ENCODE data around the gene ADNP2.

The ADNP2 gene

GRCh38 chr18:80157708-80158343 is 48.8 kb downstream of the ADNP2 start:
- TF ChIP-seq HOXC10 (CRISPR knock-in tag; IDR thresholded peaks at IDR 0.05), result no peak
- peak; percentile 52 for TF ChIP-seq ZNF654 (tag by site-specific recombination; IDR thresholded peaks at IDR 0.05; ENCODE audit: low read depth)
- TF ChIP-seq CTCF (tag by site-specific recombination; IDR thresholded peaks at IDR 0.05), result peak; percentile 51; the same call in 1 of the 2 replicates
- CTCF ChIA-PET, result interaction anchor here (0.5 to 4.3 kb wide), 26 partner anchors 8 to 172 kb away, joined by 3 to 38 read pairs (median 4); partner anchors contain the start of gene ADNP2
- POLR2A ChIA-PET, result no interaction called here
- H3K9me3 ChIP-seq (ENCODE audit: control insufficient read depth, insufficient read depth, low read depth, low read length), result no peaks in the 10 kb centered on the region
- H3K27ac ChIP-seq (ENCODE audit: extremely low read depth, low read depth, low read length), result no peak overlapping the region
- no peak overlapping the region for H3K4me3 ChIP-seq (ENCODE audit: low read depth, low read length)
- peaks cover 3 to 26% of the 10 kb centered on the region in 2 experiments; a peak in 2 of 3 replicates for H3K36me3 ChIP-seq (ENCODE audit: control insufficient read depth in 2 of 2, insufficient read depth in 1 of 2, low read length in 2 of 2)
- H3K4me1 ChIP-seq (ENCODE audit: control insufficient read depth, insufficient read depth, low read length), result no peaks in the 10 kb centered on the region

GRCh38 chr18:80158365-80158764 is 49.3 kb downstream of the ADNP2 start:
- Histone ChIP-seq H3K9me3 (ENCODE audit: control insufficient read depth, insufficient read depth, low read depth, low read length) (no peaks in the 10 kb centered on the region), H3K4me1 (ENCODE audit: control insufficient read depth, insufficient read depth, low read length) (no peaks in the 10 kb centered on the region), H3K4me3 (ENCODE audit: low read depth, low read length) (no peak overlapping the region), H3K27ac (ENCODE audit: extremely low read depth, low read depth, low read length) (no peak overlapping the region), H3K36me3 (ENCODE audit: control insufficient read depth in 2 of 2, insufficient read depth in 1 of 2, low read length in 2 of 2) (peaks cover 3 to 26% of the 10 kb centered on the region in 2 experiments; a peak in 2 of 3 replicates)
- TF ChIP-seq ZNF341 (tag by site-specific recombination; IDR thresholded peaks at IDR 0.05; ENCODE audit: low read depth), result no peak
- TF ChIP-seq SALL2 (tag by site-specific recombination; IDR thresholded peaks at IDR 0.05; ENCODE audit: borderline replicate concordance), result no peak
- TF ChIP-seq ZNF280C (tag by site-specific recombination; IDR thresholded peaks at IDR 0.05), result no peak
- no peak for TF ChIP-seq ZNF24 (tag by site-specific recombination; IDR thresholded peaks at IDR 0.05)
- no peak for TF ChIP-seq ZNF747 (tag by site-specific recombination; IDR thresholded peaks at IDR 0.05)
- TF ChIP-seq ZNF658 (tag by site-specific recombination; IDR thresholded peaks at IDR 0.05), result no peak
- TF ChIP-seq ZBTB26 (tag by site-specific recombination; optimal IDR thresholded peaks at IDR 0.05), result no peak
- no peak for TF ChIP-seq ZNF624 (tag by site-specific recombination; IDR thresholded peaks at IDR 0.05)
- TF ChIP-seq ZBTB6 (tag by site-specific recombination; IDR thresholded peaks at IDR 0.05), result no peak
- POLR2A ChIA-PET, result interaction anchor here (1.2 kb wide), 1 partner anchor 98 kb away, joined by 3 read pairs; no protein-coding TSS in a partner anchor
- CTCF ChIA-PET, result interaction anchor here (0.6 to 4.3 kb wide), 22 partner anchors 9 to 134 kb away, joined by 3 to 38 read pairs (median 4); no protein-coding TSS in a partner anchor

Data from HEK293 (cell line).